GM18499 (cell line): Measurements from ENCODE around the gene SREBF2.

Source experiments
- ATAC-seq: cut with Tn5 transposase; IDR thresholded peaks from one replicate; pipeline ENCODE4 v1.9.1; 2021; ENCODE audit warnings: moderate number of reproducible peaks; ENCODE audit not compliant: insufficient read depth, unreplicated experiment

Gene SREBF2

GRCh38 chr22:41875531-41876270 is 42.8 kb downstream of the SREBF2 start:
- no peak for ATAC-seq

GRCh38 chr22:41876275-41876674 is 43.4 kb downstream of the SREBF2 start:
- no peak for ATAC-seq

GRCh38 chr22:41876675-41877074 is 43.8 kb downstream of the SREBF2 start:
- ATAC-seq: no peak

GRCh38 chr22:41880653-41881052 is 47.7 kb downstream of the SREBF2 start:
- no peak for ATAC-seq

GRCh38 chr22:41883400-41883799 is 50.5 kb downstream of the SREBF2 start:
- ATAC-seq: no peak

GRCh38 chr22:41885116-41885515 is 52.2 kb downstream of the SREBF2 start:
- no peak for ATAC-seq

GRCh38 chr22:41885516-41885915 is 52.6 kb downstream of the SREBF2 start:
- no peak for ATAC-seq

- ATAC-seq: no peak
Measured at GRCh38 chr22:41888627-41889200, 55.8 kb downstream of the SREBF2 start.

- no peak for ATAC-seq
Measured at GRCh38 chr22:41891407-41891806, 58.5 kb downstream of the SREBF2 start.

- no peak for ATAC-seq
Measured at GRCh38 chr22:41892721-41893120, 59.8 kb downstream of the SREBF2 start.

- no peak for ATAC-seq
Measured at GRCh38 chr22:41893591-41894375, 60.9 kb downstream of the SREBF2 start.

- ATAC-seq: no peak
Measured at GRCh38 chr22:41898645-41899044, 65.7 kb downstream of the SREBF2 start.

GRCh38 chr22:41899110-41899509 is 66.2 kb downstream of the SREBF2 start:
- no peak for ATAC-seq

- ATAC-seq: no peak
Measured at GRCh38 chr22:41899992-41900651, 67.2 kb downstream of the SREBF2 start.

GRCh38 chr22:41900652-41901312 is 67.9 kb downstream of the SREBF2 start:
- ATAC-seq: no peak

- ATAC-seq: no peak
Measured at GRCh38 chr22:41902016-41902415, 69.1 kb downstream of the SREBF2 start.

- no peak for ATAC-seq
Measured at GRCh38 chr22:41902932-41903421, 70.1 kb downstream of the SREBF2 start.

GRCh38 chr22:41904450-41905410 is 71.8 kb downstream of the SREBF2 start:
- no peak for ATAC-seq
